GM18505 (cell line): ENCODE data around the gene NUDT8.

ENCODE experiments used
- ATAC-seq: cut with Tn5 transposase; IDR thresholded peaks from one replicate; pipeline ENCODE4 v1.9.1; 2021; ENCODE audit not compliant: unreplicated experiment
- POLR2A ChIP-seq: IDR thresholded peaks from 4 replicates; pipeline ENCODE4 v1.6.1; 2011; ENCODE audit warnings: borderline replicate concordance; ENCODE audit not compliant: insufficient read depth, insufficient read length; ENCODE audit errors: extremely low read depth

NUDT8 gene

GRCh38 chr11:67617243-67617953 lies 12.3 kb downstream of the NUDT8 start:
- TF ChIP-seq POLR2A = no peak
- ATAC-seq = no peak

- TF ChIP-seq POLR2A = no peak
- ATAC-seq = no peak
These were observed 13.1 kb downstream of the NUDT8 start for GRCh38 chr11:67616431-67617242.

- ATAC-seq = no peak
- no peak for TF ChIP-seq POLR2A
These were observed 13.9 kb downstream of the NUDT8 start for GRCh38 chr11:67615728-67616430.

- TF ChIP-seq POLR2A = no peak
- no peak for ATAC-seq
These were observed 14.7 kb downstream of the NUDT8 start for GRCh38 chr11:67614730-67615714.

GRCh38 chr11:67613960-67614715 lies 15.6 kb downstream of the NUDT8 start:
- peak; percentile 85 for TF ChIP-seq POLR2A
- ATAC-seq = peak; percentile 65

GRCh38 chr11:67613313-67613959 lies 16.3 kb downstream of the NUDT8 start:
- no peak for TF ChIP-seq POLR2A
- ATAC-seq = peak; percentile 1

- no peak for TF ChIP-seq POLR2A
- ATAC-seq = no peak
These were observed 17.0 kb downstream of the NUDT8 start for GRCh38 chr11:67612751-67613150.

GRCh38 chr11:67611704-67612587 lies 17.8 kb downstream of the NUDT8 start:
- no peak for ATAC-seq

GRCh38 chr11:67611165-67611564 lies 18.6 kb downstream of the NUDT8 start:
- no peak for TF ChIP-seq POLR2A

More at GRCh38 chr11:67611704-67612587, 17.8 kb downstream of the NUDT8 start:
- no peak for TF ChIP-seq POLR2A

GRCh38 chr11:67610302-67610868 lies 19.4 kb downstream of the NUDT8 start:
- TF ChIP-seq POLR2A = no peak
- ATAC-seq = no peak

More at GRCh38 chr11:67611165-67611564, 18.6 kb downstream of the NUDT8 start:
- no peak for ATAC-seq
